ENCODE data around the gene BSG.
A peak's percentile ranks its signal among the peaks of the same experiment; 100 is the strongest.

The BSG gene

DNA sequence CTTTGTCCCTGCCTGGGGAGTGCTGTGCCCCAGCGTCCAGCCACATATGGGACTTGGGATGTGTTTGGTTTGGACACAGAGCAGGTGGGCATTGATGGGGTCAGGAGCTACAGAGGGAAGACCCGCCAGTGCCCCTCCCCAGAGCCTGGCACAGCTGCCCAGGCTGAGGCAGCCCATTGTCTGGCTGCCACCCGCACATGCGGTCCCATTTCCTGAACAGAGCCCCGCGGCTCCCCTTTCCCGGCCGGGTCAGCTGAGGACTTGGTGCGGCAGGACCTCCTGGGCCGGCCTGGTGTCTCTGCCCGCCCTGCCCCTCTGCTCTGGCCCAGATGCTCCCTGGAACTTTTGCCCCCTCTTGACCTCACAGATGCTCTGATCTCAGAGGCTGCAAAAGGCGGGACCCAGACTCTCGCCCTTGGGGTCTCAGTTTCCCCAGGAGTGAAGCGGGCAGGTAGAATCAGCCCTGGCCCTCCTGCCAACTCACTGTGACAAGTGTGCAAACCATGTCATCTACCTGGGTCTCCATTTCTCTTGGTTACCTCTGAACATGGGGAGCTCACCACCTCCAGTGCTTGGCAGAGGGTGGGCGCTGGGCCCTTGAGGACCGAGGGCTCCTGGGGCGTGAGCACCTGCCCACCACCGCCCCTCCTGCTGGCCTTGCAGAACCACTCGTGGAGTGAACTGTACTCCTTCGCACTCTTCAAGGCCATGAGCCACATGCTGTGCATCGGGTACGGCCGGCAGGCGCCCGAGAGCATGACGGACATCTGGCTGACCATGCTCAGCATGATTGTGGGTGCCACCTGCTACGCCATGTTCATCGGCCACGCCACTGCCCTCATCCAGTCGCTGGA, 35.1 kb downstream of the BSG start:
- in situ Hi-C loops (cut with HindIII; ENCODE audit: low sequenced_read_pairs), result no loop called here
- TF ChIP-seq, protein P1, sequence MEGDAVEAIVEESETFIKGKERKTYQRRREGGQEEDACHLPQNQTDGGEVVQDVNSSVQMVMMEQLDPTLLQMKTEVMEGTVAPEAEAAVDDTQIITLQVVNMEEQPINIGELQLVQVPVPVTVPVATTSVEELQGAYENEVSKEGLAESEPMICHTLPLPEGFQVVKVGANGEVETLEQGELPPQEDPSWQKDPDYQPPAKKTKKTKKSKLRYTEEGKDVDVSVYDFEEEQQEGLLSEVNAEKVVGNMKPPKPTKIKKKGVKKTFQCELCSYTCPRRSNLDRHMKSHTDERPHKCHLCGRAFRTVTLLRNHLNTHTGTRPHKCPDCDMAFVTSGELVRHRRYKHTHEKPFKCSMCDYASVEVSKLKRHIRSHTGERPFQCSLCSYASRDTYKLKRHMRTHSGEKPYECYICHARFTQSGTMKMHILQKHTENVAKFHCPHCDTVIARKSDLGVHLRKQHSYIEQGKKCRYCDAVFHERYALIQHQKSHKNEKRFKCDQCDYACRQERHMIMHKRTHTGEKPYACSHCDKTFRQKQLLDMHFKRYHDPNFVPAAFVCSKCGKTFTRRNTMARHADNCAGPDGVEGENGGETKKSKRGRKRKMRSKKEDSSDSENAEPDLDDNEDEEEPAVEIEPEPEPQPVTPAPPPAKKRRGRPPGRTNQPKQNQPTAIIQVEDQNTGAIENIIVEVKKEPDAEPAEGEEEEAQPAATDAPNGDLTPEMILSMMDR (IDR thresholded peaks at IDR 0.05; ENCODE audit: low read depth, low read length), result no peak

DNA sequence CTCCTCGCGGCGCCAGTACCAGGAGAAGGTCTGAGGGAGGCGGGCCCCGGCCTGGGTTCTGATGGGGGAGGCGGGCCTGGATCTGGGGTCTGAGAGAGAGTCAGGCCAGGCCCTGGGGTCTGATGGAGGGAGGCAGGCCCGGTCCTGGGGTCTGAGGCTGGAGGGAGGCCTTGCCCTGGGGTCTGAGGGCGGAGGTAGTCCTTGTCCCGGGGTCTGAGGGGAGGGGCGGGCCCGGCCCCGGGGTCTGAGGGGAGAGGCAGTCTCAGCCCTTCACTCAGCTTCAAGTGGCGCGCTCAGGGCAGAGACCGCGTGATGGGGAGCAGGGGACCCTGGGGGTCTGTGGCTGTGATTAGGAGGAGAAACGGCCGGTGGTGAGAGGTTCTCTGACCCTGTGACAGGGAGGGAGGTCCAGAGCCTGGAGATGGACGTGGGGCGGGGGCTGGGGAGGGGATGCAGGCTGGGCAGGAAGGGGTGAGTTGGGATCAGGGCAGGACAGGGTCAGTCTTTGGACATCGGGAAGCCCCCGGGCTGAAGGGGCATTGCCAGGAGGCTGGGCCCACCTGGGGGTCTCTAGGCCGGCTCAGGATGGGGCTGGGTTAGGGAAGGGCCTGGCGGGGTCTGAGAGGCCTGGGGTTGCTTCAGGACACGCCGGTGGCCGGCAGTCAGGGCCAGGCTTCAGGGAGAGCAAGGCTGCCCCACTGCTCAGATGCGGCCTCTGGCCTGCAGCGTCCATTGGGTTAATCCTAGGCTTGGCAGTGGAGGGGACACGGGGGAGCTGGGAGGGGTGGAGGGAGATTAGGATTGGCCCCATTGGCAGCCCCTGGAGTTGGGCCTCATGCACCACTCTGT, 36.0 kb downstream of the BSG start:
- DNase-seq (ENCODE audit: low read depth, low spot score), result no peak
- TF ChIP-seq, protein P1 (IDR thresholded peaks at IDR 0.05; ENCODE audit: low read depth, low read length), result no peak
- in situ Hi-C loops (cut with HindIII; ENCODE audit: low sequenced_read_pairs), result no loop called here
- no peak overlapping the region for H3K4me3 ChIP-seq (ENCODE audit: low read depth, low read length)

More for the DNA sequence above, 35.1 kb downstream of the BSG start:
- DNase-seq (ENCODE audit: low read depth, low spot score), result no peak
- no peak overlapping the region for H3K4me3 ChIP-seq (ENCODE audit: low read depth, low read length)

DNA sequence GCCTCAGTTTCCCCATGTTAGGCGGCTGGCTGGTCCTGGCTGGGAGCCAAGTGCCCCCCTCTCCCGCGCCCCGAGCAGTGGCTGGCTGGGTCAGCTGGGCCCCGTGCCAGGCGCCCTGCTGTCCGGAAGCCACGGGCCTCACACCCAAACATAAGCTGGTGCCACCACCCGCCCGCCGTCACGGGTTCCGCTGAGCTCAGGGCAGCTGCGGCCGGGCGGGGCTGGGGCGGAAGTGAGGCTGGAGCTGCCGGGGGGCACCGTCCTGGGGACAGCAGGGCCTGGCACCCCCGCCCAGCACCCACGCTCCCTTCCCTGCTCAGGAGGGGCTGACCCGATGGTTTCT, 36.6 kb downstream of the BSG start:
- TF ChIP-seq, protein P1 (IDR thresholded peaks at IDR 0.05; ENCODE audit: low read depth, low read length), result no peak
- H3K4me3 ChIP-seq (ENCODE audit: low read depth, low read length), result no peak overlapping the region
- in situ Hi-C loops (cut with HindIII; ENCODE audit: low sequenced_read_pairs), result no loop called here
- no peak for DNase-seq (ENCODE audit: low read depth, low spot score)

DNA sequence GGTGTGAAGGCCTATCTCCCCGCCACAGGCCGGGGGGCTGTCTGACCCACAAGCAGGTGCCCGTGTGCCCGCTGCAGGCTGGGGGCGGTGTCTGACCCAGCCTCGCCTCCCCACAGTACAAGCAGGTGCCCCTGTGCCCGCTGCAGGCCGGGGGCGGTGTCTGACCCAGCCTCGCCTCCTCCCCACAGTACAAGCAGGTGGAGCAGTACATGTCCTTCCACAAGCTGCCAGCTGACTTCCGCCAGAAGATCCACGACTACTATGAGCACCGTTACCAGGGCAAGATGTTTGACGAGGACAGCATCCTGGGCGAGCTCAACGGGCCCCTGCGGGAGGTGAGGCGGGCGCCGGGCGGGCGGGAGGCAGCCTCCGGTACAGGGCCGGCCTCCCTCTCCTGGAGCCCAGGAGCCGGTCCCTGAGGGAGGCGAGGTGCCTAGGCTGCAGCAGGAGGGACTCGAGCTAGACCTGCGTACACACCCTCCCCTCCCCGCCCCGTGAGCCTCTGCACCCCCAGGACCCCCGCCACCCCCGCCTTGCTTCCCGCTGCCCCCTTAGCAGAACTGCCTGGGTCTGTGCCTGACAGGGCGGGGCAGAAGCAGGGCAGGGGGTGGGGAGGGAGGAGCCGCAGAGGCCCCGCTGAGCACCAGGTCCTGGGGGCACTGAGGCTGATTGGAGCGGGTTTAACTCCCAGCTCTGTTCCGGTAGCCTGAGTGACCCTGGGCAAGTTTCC, 37.8 kb downstream of the BSG start:
- H3K4me3 ChIP-seq (ENCODE audit: low read depth, low read length), result no peak overlapping the region
- DNase-seq (ENCODE audit: low read depth, low spot score), result peak; percentile 43
- in situ Hi-C loops (cut with HindIII; ENCODE audit: low sequenced_read_pairs), result no loop called here
- TF ChIP-seq, protein P1 (IDR thresholded peaks at IDR 0.05; ENCODE audit: low read depth, low read length), result no peak

DNA sequence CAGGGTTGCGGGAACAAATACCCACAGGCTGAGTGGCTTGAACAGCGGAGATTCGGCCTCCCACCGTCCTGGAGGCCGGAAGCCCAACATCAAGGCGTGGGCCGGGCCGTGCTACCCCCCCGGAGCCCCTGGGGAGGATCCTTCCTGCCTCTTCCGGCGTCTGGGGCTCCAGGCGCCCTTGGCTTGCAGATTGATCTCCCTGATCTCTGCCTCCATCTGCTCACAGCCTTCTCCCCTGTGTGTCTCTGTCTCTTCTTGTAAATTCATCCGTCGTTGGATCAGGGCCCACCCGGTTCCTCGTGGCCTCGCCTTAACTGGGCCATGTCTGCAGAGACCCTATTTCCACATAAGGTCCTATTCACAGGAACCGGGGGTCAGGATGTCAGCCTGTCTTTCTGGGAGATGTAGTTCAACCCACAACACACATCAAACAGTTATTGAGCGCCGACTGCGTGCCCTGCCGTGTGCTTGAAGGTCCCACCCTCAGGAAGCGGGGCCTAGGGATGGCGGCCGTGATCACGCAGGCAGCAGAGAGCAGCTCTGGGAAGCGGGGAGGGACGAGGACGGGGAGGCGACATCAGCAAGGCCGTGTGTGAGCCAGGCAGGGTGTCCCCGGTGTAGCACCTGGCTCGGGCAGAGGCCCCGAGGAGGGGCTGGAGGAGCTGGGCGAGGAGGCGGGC, 38.5 kb downstream of the BSG start:
- H3K4me3 ChIP-seq (ENCODE audit: low read depth, low read length), result no peak overlapping the region
- TF ChIP-seq, protein P1 (IDR thresholded peaks at IDR 0.05; ENCODE audit: low read depth, low read length), result no peak
- in situ Hi-C loops (cut with HindIII; ENCODE audit: low sequenced_read_pairs), result no loop called here
- DNase-seq (ENCODE audit: low read depth, low spot score), result peak; percentile 97

DNA sequence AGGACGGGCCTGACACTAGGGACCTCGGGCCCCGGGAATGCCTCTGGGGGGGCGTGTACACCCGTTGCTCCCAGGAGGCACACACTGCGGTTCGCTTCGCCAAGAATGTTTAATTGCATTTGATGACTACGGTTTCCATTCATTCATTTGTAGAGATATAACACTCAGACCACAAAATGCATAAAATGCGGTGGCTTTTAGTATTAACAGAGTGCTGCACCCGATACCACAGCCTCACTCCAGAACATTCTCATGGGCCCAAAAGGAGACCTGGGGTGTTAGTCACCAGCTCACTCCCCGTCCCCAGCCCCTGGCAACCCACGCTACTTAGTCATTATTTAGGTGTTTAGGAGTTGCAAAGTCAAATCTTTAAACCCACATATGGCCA, 39.1 kb downstream of the BSG start:
- in situ Hi-C loops (cut with HindIII; ENCODE audit: low sequenced_read_pairs), result no loop called here
- H3K4me3 ChIP-seq (ENCODE audit: low read depth, low read length), result no peak overlapping the region
- peak; percentile 98 for DNase-seq (ENCODE audit: low read depth, low spot score)
- TF ChIP-seq, protein P1 (IDR thresholded peaks at IDR 0.05; ENCODE audit: low read depth, low read length), result no peak
